GM21619 (cell line): ENCODE results near the gene FOLR1.
"Not testable (repeated sequence)": the region's sequence is repeated elsewhere in the genome, so short reads cannot be mapped to it uniquely, and the experiment has no call there.

Experiments
- ATAC-seq: cut with Tn5 transposase; IDR thresholded peaks from one replicate; pipeline ENCODE4 v1.9.1; 2021; ENCODE audit not compliant: unreplicated experiment

The FOLR1 gene

DNA sequence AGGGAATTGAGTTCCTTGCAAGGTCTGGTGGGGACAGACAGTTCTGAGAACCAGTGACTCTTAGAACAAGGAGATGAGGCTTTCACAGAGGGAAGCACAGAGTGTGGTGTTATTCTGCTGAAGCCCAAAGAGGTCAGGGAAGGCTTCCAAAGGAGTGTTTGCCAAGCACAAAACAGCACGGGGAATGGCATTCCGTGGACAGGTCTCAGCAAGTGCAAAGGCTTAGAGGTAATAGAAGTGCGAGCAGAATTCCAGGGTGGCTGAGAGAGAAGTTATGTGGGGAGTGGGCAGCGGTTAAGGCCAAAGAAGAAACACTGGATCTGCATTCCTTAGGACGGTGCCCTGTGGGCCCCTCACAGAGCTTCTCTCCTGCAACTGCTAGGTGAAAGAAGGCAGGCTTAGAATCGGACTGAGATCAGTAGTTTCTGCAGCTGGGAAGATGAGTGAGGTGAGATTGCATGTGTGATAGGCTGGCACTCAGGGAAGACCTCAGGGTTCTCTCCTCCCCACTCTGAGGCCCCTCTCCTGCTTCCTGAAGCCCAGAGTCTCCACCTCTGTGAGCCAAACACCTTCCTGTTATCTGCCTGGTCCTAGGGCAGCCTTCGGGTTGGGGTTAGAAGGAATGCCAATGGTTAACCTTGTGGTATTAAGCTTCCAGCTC, 10.9 kb upstream of the FOLR1 start:
- ATAC-seq, result not testable (repeated sequence)

DNA sequence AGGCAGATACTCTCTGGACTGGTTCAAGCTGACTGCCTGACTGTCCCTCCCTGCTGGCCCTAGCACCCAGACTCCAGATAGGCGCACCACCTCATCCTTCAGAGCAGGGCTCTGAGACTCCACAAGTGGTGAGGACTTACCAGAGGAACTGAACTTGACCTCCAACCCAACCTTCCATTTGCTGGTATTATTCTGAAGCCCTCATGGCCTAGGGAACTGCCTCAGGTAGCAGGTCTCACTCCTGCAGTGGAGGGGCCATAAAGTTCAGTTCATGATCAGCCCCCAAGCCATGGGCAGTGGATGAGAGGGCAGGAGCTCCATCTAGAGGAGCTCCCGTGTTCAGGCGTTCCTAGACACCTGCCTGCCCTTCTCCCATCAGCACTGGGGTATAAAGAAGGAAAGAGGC, 10.4 kb upstream of the FOLR1 start:
- not testable (repeated sequence) for ATAC-seq

DNA sequence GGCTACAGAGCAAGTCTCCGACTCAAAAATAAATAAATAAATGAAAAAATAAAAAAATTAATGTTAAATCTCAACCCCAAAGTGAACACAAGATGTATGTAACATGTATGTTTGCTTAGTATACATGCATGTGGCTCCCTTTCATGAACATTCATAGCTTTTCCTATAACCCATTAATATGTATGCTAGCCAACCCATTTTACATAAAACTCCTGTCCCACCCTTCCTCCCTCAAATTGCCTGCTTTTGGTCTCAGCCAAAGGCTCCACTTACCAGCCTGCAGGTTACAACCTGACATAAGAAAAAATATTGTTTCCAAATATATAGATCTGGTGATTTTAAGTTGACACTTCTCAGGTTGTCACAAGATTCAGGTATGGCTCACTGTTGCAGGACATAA, 3.7 kb upstream of the FOLR1 start:
- ATAC-seq, result no peak

DNA sequence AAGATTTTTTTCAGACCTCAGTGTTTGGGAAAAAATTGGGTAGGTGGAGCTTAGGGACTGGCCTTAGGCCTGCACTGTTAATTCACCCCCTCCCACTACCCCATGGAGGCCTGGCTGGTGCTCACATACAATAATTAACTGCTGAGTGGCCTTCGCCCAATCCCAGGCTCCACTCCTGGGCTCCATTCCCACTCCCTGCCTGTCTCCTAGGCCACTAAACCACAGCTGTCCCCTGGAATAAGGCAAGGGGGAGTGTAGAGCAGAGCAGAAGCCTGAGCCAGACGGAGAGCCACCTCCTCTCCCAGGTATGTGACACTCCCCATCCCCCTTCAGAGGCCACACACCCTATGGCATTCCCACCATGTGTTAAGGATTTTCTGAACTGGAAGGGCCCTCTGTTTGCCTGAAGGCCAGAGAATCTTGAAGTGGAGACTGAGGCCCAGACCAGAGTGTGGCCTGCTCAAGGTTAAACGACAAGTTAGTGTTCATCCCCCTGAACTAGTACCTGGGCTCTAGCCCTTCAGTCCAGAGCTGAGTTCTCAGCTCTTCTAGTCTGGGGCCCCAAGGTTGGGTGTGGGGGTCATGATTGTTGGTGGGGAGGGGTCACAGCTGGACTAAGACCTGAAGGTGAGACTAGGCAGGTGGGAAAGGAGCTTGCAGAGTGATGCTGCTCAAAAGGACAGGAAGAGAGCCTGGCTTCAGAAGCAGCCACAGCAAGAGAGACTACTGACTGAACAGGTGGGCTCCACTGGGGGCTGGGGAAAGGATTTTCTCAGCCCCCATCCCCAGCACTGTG, 2.3 kb upstream of the FOLR1 start:
- no peak for ATAC-seq

DNA sequence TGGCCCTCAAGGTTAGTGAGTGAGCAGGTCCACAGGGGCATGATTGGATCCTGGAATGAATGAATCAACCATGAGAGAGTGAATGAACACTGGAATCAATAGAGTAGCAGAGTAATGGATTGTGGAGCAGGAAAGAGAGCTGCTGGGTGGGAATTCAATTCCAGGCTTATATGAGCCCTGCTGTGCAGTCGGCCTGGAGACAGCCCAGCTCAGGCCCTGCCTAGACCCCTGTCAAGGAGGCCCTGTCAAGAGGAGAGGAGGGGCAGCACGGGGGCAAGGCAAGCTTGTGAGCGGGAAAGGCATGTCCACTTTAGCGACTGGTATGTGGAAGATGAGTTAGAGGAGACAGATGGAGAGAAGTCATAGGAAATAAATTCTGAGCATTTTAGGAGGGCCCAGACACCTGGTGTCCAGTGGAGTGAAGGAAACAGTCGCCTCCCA, 1.3 kb upstream of the FOLR1 start:
- no peak for ATAC-seq

DNA sequence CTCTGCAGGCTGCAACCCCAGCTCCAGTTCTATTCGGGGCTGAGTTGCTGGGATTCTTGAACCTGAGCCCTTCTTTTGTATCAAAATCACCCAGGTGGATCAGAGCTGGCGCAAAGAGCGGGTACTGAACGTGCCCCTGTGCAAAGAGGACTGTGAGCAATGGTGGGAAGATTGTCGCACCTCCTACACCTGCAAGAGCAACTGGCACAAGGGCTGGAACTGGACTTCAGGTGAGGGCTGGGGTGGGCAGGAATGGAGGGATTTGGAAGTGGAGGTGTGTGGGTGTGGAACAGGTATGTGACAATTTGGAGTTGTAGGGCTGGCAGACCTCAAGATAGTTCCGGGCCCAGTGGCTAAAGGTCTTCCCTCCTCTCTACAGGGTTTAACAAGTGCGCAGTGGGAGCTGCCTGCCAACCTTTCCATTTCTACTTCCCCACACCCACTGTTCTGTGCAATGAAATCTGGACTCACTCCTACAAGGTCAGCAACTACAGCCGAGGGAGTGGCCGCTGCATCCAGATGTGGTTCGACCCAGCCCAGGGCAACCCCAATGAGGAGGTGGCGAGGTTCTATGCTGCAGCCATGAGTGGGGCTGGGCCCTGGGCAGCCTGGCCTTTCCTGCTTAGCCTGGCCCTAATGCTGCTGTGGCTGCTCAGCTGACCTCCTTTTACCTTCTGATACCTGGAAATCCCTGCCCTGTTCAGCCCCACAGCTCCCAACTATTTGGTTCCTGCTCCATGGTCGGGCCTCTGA, 3.8 kb downstream of the FOLR1 start:
- no peak for ATAC-seq

DNA sequence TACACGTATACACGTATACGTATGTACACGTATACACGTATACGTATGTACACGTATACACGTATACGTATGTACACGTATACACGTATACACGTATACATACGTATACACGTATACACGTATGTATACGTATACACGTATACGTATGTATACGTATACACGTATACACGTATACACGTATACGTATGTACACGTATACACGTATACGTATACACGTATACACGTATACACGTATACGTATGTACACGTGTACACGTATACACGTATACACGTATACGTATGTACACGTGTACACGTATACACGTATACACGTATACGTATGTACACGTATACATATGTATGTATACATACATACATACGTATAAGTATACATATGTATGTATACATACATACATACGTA, 9.5 kb downstream of the FOLR1 start:
- not testable (repeated sequence) for ATAC-seq

DNA sequence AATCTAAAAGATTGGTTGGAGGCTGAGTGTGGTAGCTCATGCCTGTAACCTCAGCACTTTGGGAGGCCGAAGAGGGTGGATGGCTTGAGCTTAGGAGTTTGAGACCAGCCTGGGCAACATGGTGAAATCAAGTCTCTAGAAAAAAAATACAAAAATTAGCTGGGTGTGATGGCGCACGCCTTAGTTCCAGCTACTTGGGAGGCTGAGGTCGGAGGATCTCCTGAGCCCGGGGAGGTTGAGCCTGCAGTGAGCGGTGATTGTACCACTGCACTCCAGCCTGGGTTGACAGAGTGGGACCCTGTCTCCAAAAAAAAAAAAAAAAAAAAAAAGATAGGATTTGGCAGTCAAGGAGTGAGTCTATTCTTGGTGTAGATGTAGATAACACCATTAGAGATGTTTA, 10.6 kb downstream of the FOLR1 start:
- no peak for ATAC-seq

DNA sequence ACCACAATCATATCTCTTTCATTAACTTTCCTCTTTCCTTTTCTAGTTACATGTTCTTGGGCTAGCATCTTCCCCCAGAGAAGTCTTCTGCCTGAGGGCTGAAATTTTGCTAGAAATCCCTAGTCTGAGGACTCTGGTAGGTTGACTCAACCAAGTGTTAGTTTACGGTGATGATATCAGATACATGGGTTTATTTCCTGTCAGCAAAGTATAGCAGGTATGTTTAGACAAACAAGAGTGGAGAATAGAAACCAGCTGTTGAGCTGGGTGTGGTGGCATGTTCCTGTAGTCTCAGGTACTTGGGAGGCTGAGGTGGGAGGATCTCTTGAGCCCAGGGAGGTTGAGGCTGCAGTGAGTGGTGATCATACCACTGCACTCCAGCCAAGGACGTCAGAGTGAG, 11.2 kb downstream of the FOLR1 start:
- no peak for ATAC-seq

DNA sequence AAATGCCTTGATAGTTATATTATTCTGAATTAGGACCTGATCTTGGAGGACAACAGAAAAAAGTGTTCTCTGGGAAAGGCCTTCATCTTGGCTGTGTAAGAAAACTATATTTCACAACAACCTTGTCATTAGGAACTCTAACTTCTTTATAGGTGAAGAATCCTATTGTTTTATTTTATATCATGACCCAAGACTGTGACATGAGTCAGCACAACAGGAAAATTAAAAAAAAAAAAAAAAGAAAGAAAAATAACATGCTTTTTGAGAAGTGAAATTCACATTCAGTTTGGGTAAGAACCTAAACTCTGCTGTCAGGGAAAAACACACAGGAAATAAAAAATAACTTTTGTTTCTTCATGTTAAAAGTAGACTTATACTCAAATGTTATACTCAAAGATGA, 12.9 kb downstream of the FOLR1 start:
- no peak for ATAC-seq

DNA sequence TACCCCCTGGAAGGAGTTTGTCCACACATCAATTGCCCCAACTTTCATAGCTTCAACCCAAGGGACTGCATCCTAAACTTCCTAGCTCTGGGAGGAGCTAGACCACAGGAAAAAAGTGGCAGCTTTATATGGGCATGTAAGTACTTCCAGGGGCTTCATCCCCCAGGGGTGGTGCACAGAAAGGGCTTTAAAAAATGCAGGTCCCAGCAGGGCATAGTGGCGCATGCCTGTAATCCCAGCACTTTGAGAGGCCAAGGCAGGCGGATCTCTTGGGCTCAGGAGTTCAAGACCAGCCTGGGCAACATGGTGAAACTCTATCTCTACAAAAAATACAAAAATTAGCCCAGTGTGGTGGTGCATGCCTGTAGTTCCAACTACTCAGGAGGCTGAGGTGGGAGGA, 14.9 kb downstream of the FOLR1 start:
- not testable (repeated sequence) for ATAC-seq

DNA sequence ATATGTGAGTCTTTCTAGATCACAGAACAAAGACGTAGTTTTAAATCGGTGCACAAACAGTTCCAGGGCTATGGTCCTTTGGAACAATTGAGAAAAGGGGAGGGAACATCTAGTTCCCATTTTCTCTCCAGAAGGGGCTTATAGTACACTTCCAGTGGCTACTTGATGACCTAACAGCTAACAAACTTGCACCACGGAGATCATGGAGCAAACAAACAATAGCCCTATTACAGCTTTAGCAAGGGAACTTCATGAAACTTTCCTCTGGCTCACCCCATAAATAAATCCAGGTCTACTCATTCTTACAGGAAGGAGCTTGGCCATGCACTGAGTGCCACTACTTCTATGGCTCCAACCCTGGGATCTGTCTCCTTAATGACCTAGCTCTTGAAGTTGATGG, 16.3 kb downstream of the FOLR1 start:
- ATAC-seq, result no peak

DNA sequence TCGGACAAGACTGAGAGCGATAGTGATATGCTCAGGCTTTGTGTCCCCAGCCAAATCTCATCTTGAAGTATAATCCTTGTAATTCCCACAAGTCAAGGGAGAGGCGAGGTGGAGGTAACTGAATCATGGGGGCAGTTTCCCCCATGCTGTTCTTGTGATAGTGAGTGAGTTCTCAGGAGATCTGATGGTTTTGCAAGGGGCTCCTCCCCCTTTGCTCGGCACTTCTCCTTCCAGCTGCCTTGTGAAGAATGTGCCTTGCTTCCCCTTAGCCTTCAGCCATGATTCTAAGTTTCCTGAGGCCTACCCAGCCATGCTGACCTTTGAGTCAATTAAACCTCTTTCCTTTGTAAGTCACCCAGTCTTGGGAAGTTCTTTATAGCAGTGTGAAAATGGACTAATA, 17.2 kb downstream of the FOLR1 start:
- ATAC-seq, result no peak

DNA sequence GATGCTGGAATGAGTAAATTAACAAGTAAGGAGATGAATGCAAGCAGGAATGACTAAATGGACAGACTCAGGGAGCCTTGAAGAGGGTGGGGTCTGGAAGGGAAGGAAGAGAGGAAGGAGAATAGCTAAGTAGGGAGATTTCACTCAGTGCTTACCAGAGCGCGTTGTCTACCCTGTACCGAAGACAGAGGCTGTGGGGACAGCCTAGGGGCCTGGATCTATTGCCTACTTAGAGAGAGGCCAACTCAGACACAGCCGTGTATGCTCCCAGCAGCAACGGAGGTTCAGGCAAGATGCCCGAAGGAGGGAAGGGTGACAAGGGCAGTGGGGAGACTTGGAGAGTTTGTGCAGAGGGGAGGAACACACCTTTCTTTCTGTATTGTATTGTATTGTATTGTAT, 24.7 kb downstream of the FOLR1 start, which contains the start of gene FOLR2:
Gene FOLR2 (plus strand): TSS at position 157 of the 400 bp plus-strand sequence. CDS start 1,791 bp downstream, outside the sequence.
- no peak for ATAC-seq

DNA sequence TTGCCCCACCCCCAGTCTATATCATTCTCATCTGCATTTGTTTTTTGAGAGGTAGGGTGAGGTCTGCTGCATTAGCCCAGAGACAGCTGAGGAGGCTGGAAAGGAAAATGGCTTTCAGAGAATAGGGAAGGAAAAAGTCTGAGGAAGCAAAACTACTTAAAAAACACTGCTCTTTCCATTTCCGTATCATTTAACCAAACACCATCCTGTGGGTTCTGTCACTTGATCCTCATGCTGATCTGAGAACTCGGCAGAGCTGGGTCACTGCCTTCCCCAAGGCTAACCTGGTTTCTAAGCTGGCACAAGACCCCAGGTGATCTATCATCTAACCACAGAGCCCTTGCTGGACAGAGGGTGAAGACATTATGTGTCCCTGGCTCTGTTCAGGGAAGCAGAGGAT, 25.9 kb downstream of the FOLR1 start:
- no peak for ATAC-seq

DNA sequence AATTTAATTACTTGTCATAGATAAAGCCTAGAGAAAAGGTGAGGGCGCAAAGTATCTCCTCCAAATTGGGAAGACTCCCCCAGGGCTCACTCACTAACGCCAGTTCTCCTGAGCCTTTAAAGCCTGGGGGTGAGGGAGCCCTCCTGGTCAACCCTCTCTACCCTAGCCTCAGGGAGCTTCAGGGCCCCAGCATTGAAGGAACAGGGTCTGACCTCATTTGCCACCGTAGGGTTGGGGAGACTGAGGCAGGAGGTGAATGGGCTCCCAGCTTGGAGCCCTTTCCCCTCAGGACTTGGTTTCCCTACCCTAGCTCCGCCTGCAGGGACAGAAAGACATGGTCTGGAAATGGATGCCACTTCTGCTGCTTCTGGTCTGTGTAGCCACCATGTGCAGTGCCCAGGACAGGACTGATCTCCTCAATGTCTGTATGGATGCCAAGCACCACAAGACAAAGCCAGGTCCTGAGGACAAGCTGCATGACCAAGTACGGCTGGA, 26.4 kb downstream of the FOLR1 start:
- no peak for ATAC-seq

DNA sequence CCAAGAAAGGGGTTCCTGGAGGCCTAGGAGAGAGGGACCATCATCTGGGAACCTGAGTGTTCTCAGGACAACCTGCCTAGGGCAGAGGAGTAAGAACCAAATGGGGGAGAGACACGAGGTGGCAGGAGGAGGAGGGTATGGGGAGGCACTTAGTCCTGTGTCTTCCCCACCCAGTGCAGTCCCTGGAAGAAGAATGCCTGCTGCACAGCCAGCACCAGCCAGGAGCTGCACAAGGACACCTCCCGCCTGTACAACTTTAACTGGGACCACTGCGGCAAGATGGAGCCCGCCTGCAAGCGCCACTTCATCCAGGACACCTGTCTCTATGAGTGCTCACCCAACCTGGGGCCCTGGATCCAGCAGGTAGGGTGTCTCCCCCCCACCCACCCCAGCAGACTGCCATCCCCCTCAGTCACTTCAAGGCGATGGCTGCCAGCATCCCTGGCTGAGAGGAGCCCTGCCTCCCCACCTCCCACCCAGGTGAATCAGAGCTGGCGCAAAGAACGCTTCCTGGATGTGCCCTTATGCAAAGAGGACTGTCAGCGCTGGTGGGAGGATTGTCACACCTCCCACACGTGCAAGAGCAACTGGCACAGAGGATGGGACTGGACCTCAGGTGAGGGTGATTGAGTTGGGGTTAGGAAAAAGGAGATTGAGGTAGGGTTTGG, 28.9 kb downstream of the FOLR1 start:
- no peak for ATAC-seq

DNA sequence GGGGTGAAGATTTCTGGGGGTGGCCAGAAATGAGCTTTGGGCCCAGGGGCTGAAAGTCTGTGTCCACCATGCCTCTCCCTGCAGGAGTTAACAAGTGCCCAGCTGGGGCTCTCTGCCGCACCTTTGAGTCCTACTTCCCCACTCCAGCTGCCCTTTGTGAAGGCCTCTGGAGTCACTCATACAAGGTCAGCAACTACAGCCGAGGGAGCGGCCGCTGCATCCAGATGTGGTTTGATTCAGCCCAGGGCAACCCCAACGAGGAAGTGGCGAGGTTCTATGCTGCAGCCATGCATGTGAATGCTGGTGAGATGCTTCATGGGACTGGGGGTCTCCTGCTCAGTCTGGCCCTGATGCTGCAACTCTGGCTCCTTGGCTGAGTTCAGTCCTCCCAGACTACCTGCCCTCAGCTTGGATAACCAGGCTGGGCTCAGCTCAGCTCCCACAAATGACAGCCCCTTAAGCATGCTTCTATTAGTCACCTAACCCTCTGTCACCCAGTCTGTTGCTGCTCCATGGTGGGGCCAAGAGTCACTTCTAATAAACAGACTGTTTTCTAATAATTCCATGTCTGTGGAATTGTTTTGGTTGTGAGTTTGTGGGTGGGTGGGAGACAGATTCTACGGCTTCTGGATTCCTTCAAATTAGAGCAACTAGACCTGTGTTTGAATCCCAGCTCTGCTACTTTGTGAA, 29.6 kb downstream of the FOLR1 start:
- ATAC-seq, result no peak

DNA sequence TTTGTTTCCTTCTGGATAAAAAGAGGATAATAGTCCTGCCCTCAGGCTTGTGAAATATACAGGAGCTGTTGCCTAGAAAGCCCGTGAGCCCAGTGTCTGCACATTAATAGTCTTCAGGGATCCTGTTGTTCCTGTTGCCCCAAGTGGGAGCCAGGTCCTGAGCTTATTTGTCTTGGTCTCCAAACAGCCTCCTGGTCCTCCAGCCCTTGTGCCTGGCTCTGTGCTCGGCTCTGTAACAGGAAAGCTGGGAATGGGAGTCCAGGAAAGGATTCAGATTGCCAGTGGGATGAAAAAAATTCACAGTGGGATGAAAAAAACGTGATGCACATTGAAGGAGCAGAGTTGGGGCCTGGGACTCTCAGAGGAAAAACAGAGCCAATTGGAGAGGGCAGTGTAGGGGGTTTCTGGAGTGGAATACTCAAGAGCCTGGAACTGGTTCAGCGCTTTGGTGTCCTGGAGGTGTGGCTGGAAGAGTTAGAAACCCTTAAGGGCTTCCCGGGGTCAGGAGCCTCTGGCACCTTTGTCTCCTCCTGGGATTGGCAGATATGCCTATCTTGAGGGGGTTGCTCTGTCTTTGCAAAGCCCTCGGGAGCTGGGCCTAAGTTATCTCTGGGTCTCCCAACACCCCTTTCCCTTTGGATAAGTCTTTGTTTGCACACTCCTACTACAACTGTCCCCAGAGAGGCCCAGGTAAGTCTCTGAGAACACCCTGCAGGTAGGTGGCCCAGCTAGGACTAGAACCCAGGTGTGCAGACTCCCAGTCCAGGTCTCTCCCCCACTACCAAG, 30.4 kb downstream of the FOLR1 start:
- ATAC-seq, result no peak
